GM12873 (cell line): ENCODE results near the gene VTI1B.
A peak's percentile ranks its signal among the peaks of the same experiment; 100 is the strongest.

Experiments used
- TF ChIP-seq, protein P1 (sequence below): IDR thresholded peaks from 2 replicates; pipeline ENCODE4 v1.5.1; 2012; ENCODE audit warnings: low read depth, mild to moderate bottlenecking, moderate library complexity, low read length, control low read depth; ENCODE audit not compliant: insufficient read depth; ENCODE audit errors: missing control alignments

The VTI1B gene

DNA sequence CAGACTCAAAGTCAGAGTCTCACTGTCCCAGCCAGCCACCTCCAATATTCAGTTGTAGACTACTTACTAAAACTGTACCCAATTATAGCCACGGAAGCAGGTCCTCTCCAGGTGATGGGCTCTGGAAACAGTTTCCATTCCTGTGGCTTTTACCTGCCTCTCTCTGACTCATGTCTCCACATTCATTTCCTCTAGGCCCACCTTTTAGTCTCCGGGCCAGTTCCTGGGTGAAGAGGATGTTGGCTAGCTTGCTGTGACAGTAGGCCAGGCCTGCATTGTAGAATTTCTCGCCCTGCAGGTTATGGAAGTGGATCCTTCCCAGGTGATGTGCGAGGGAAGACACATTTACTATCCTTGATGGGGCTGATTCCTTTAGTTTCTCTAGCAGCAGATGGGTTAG lies 15.6 kb upstream of the VTI1B start:
- TF ChIP-seq, protein P1, sequence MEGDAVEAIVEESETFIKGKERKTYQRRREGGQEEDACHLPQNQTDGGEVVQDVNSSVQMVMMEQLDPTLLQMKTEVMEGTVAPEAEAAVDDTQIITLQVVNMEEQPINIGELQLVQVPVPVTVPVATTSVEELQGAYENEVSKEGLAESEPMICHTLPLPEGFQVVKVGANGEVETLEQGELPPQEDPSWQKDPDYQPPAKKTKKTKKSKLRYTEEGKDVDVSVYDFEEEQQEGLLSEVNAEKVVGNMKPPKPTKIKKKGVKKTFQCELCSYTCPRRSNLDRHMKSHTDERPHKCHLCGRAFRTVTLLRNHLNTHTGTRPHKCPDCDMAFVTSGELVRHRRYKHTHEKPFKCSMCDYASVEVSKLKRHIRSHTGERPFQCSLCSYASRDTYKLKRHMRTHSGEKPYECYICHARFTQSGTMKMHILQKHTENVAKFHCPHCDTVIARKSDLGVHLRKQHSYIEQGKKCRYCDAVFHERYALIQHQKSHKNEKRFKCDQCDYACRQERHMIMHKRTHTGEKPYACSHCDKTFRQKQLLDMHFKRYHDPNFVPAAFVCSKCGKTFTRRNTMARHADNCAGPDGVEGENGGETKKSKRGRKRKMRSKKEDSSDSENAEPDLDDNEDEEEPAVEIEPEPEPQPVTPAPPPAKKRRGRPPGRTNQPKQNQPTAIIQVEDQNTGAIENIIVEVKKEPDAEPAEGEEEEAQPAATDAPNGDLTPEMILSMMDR: no peak

DNA sequence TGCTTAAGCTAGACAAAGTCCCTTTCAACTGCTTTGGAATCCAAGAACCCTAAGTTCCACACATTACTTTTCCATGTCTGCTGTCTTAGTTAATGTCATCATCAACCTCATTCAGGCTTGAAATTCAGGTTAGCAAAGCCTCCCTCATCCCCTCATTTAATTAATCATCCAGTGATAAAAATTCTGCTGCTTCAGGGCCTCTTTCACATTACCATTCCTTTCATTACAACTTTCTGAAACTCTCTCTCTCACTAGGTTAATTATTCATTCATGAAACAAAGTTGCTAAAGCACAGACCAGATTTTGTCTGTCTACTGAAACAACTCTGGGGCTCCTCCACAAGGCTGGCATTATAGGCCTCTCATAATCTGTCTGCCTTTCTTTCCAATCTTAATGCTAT lies 9.4 kb upstream of the VTI1B start:
- TF ChIP-seq, protein P1: no peak

DNA sequence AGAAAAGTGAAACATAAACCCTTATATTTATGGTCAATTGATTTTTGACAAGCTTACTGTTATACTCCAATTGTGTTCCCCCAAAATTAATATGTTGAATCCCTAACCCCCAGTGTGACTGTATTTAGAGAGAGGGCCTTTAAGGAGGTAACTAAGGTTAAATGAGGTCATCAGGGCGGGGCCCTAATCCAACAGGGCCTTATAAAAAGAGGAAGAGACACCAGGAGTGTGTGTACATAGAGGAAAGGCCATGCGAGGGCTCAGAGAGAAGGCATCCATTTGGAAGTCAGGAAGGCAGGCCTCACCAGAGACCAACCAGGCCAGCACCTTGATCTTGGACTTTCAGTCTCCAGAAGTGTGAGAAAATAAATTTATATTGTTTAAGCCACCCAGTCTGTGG lies 6.5 kb upstream of the VTI1B start:
- TF ChIP-seq, protein P1: no peak

DNA sequence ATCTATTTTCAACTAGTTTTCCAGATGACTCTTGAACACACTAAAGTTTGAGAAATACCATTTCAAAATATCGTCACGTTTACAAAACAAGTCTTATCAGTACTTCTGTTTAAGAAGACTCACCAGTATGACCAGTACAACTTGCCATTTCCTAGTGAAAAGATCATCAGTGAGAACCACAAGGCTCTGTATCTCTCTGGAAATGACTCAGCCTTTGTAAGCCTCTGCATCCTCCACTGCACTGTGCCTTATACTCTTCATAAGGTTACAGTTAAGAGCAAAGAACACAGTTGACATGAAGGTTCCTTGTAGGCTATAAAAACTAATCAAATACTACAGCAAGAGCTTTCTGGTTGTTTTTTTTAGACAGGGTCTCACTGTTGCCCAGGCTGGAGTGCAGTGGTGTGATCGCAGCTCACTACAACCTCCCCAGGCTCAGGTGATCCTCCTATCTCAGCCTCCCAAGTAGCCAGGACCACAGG lies 5.7 kb upstream of the VTI1B start:
- TF ChIP-seq, protein P1: no peak

DNA sequence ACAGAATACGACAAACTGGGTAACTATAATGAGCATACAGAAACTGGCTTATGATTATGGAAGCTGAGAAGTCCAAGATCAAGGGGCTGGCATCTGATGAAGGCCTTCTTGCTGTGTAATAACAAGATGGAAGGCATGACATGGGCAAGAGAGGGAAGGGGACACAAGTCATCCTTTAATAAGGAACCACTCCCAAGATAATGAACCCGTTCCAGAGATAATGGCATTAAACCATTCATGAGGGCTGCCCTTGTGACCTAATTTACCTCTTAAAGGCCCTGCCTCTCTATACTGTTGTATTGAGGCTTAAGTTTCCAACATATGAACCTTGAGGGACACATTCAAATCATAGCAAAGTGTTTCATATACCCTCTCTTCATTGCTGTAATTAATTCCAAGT lies 4.6 kb upstream of the VTI1B start:
- TF ChIP-seq, protein P1: no peak

DNA sequence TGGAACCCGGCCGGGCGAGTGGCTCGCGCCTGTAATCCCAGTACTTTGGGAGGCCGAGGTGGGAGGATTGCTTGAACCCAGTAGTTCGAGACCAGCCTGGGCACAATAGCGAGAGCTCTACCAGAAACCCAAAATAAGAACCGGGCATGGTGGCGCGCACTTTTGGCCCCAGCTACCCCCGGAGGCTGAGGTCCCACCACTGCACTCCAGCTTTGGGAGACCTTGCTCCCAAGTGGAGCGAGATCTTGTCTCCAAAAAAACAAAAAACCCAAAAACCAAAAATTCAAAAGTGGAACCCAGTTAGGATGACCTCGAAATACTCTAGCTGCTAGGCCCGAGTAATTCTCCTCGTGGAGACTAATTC lies 769 bp upstream of the VTI1B start:
- TF ChIP-seq, protein P1: no peak

DNA sequence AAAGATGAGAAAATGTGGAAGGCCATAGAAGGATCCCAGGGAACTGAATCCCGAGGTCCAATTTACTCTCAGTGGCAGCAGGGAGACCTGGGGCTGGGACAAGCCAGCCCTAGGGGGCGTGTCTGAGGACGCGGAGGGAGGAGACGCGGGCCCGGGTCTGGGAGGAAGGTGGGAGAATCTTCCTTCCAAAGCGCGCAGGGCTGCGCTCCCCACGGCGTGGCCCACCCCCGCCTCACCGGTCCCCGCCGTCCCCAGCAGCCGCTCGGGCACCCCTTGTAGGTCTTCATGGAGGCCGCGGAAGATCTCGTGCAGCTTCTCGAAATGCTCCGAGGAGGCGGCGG lies 323 bp downstream of the VTI1B start:
- TF ChIP-seq, protein P1: peak; percentile 20
